ENCODE measurements around the gene SLC4A3.

- TF ChIP-seq POLR2A (IDR thresholded peaks at IDR 0.05) (no peak), CTCF (IDR thresholded peaks at IDR 0.05 in 8 of 11, conservative IDR thresholded peaks at IDR 0.05 in 3 of 11) (no peak), POLR2AphosphoS5 (IDR thresholded peaks at IDR 0.05) (no peak)
Measured at GRCh38 chr2:219634951-219635751, 7.7 kb downstream of the SLC4A3 start.

Measured in spleen (tissue), 7 donors.